Spleen (tissue), 7 donors: ENCODE measurements around the gene MALT1.

Source experiments
- CTCF ChIP-seq, 11 experiments: fragments of 200-600 bp in 7 of 11; fragments of 450-650 bp in 4 of 11; sonication (generic) in 4 of 11; IDR thresholded peaks in 8 of 11; conservative IDR thresholded peaks in 3 of 11; 1 replicate in 7 of 11; 2 replicates in 4 of 11; pipeline versions ENCODE4 v1.4.0 to v1.8.0; 2016 to 2021; ENCODE audit warnings: antibody characterized with exemption in 11 of 11, inconsistent platforms in 4 of 11, mild to moderate bottlenecking in 1 of 11
- POLR2A ChIP-seq, 3 donors: fragments of 450-650 bp; IDR thresholded peaks; one replicate each; pipeline ENCODE4 v1.5.1; 2017; ENCODE audit warnings: antibody characterized with exemption in 3 of 3, mild to moderate bottlenecking in 1 of 3
- POLR2AphosphoS5 ChIP-seq, 3 donors: sonication (generic); formaldehyde crosslinking; IDR thresholded peaks; one replicate each; pipeline ENCODE4 v1.5.1; 2017; ENCODE audit warnings: antibody characterized with exemption in 3 of 3
- donor health status: DM: no; HTN: no; CAD: no; lungs with moderate emphysema.
- donor health status: DM: no; HTN: no; CAD: no.
- donor health status: DM: no; HTN: no; CAD: no.

DNA sequence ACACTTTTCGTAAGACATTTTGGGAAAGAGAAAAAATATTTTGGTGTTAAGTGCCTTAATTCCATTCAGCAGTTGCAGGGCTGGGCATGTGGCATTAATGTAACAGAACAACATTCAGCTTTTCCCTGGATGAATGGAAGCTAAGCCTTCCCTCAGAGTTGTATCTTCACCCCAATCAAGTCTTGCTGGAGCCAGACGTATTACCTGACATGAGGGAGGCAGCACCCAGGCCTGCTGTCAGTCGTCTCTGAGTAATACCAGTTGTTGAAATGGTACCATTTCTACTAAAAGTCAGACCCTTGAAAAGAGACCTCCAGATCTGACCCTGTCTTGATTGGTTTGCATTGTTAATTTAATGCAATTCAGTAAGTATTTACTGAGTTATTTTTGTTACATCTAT, 57.5 kb downstream of the MALT1 start:
- no peak for TF ChIP-seq POLR2A (IDR thresholded peaks at IDR 0.05)
- TF ChIP-seq POLR2AphosphoS5 (IDR thresholded peaks at IDR 0.05), result no peak
- TF ChIP-seq CTCF (IDR thresholded peaks at IDR 0.05 in 8 of 11, conservative IDR thresholded peaks at IDR 0.05 in 3 of 11), result no peak
